H9 (cell line): ENCODE data around the gene ROM1. TPM values are rescaled to one million over a fixed set of nuclear protein-coding genes. Genes with fewer than 3 reads are reported as not detected.
A peak's percentile ranks its signal among the peaks of the same experiment; 100 is the strongest.

Experiments used
- DNase-seq: peaks from one replicate; pipeline ENCODE4 v3.0.0-alpha.2; 2017
- H2AFZ ChIP-seq: one replicate; pipeline ENCODE4 v1.6.1; 2013; ENCODE audit warnings: mild to moderate bottlenecking, low read length, control low read depth, moderate library complexity
- H2AK5ac ChIP-seq: 2 replicates; pipeline ENCODE4 v1.6.1; 2013; ENCODE audit warnings: low read length, control low read depth, mixed read lengths; ENCODE audit not compliant: insufficient read length
- H2BK120ac ChIP-seq: one replicate; pipeline ENCODE4 v1.6.1; 2013; ENCODE audit warnings: low read depth, mild to moderate bottlenecking, low read length, control low read depth, inconsistent platforms; ENCODE audit not compliant: poor library complexity, severe bottlenecking
- H2BK12ac ChIP-seq: 2 replicates; pipeline ENCODE4 v1.6.1; 2013; ENCODE audit warnings: low read length, control low read depth, mixed read lengths, low read depth; ENCODE audit not compliant: insufficient read length
- H2BK15ac ChIP-seq: 2 replicates; pipeline ENCODE4 v1.6.1; 2013; ENCODE audit warnings: low read depth, low read length, control low read depth
- H2BK20ac ChIP-seq: one replicate; pipeline ENCODE4 v1.6.1; 2013; ENCODE audit warnings: low read depth, mild to moderate bottlenecking, low read length, control low read depth, inconsistent platforms; ENCODE audit not compliant: poor library complexity, severe bottlenecking
- H2BK5ac ChIP-seq: 2 replicates; pipeline ENCODE4 v1.6.1; 2013; ENCODE audit warnings: low read length, control low read depth, mixed read lengths; ENCODE audit not compliant: insufficient read length
- H3K14ac ChIP-seq: 2 replicates; pipeline ENCODE4 v1.6.1; 2013; ENCODE audit warnings: low read length, control low read depth; ENCODE audit not compliant: insufficient read depth
- H3K18ac ChIP-seq: 2 replicates; pipeline ENCODE4 v1.6.1; 2013; ENCODE audit warnings: low read depth, mild to moderate bottlenecking, mixed read lengths, low read length, control low read depth; ENCODE audit not compliant: insufficient read length
- H3K23ac ChIP-seq: 2 replicates; pipeline ENCODE4 v1.6.1; 2013; ENCODE audit warnings: low read length, control low read depth, mixed read lengths, low read depth; ENCODE audit not compliant: insufficient read length
- H3K23me2 ChIP-seq: 2 replicates; pipeline ENCODE4 v1.6.1; 2013; ENCODE audit warnings: low read depth, mild to moderate bottlenecking, mixed read lengths, low read length, control low read depth; ENCODE audit not compliant: insufficient read length, poor library complexity, severe bottlenecking
- H3K27ac ChIP-seq: 2 replicates; pipeline ENCODE4 v1.5.1; 2013; ENCODE audit warnings: low read length, control low read depth, mixed read lengths, low read depth; ENCODE audit not compliant: insufficient read length
- H3K27me3 ChIP-seq: 2 replicates; pipeline ENCODE4 v1.6.1; 2013; ENCODE audit warnings: low read length, control low read depth, inconsistent platforms; ENCODE audit not compliant: insufficient read depth
- H3K4ac ChIP-seq: 2 replicates; pipeline ENCODE4 v1.6.1; 2013; ENCODE audit warnings: low read depth, mild to moderate bottlenecking, control low read depth, inconsistent platforms, low read length, moderate library complexity
- H3K4me1 ChIP-seq: 2 replicates; pipeline ENCODE4 v1.6.1; 2013; ENCODE audit warnings: low read length, control low read depth, inconsistent platforms; ENCODE audit not compliant: insufficient read depth
- H3K4me2 ChIP-seq: 2 replicates; pipeline ENCODE4 v1.6.1; 2013; ENCODE audit warnings: low read length, control low read depth, mixed read lengths; ENCODE audit not compliant: insufficient read length, insufficient read depth
- H3K56ac ChIP-seq: 2 replicates; pipeline ENCODE4 v1.6.1; 2013; ENCODE audit warnings: low read depth, mild to moderate bottlenecking, mixed read lengths, low read length, control low read depth; ENCODE audit not compliant: insufficient read length
- H3K79me1 ChIP-seq: 2 replicates; pipeline ENCODE4 v1.6.1; 2013; ENCODE audit warnings: low read depth, mild to moderate bottlenecking, moderate library complexity, low read length, control low read depth, inconsistent platforms; ENCODE audit not compliant: insufficient read depth, poor library complexity, severe bottlenecking
- H3K79me2 ChIP-seq: 2 replicates; pipeline ENCODE4 v1.6.1; 2013; ENCODE audit warnings: low read length, control low read depth, inconsistent platforms; ENCODE audit not compliant: insufficient read depth
- H3K9ac ChIP-seq: 2 replicates; pipeline ENCODE4 v1.6.1; 2013; ENCODE audit warnings: low read length, control low read depth, mixed read lengths; ENCODE audit not compliant: insufficient read length; ENCODE audit errors: extremely low read depth
- H3K9me3 ChIP-seq: one replicate; pipeline ENCODE4 v1.6.1; 2013; ENCODE audit warnings: low read depth, low read length, inconsistent platforms; ENCODE audit not compliant: control insufficient read depth
- H3T11ph ChIP-seq: one replicate; pipeline ENCODE4 v1.6.1; 2013; ENCODE audit warnings: mild to moderate bottlenecking, low read length, control low read depth, inconsistent platforms
- H4K20me1 ChIP-seq: one replicate; pipeline ENCODE4 v1.6.1; 2013; ENCODE audit not compliant: control insufficient read depth, insufficient read length, insufficient read depth
- H4K5ac ChIP-seq: 2 replicates; pipeline ENCODE4 v1.6.1; 2013; ENCODE audit warnings: low read depth, mild to moderate bottlenecking, mixed read lengths, low read length, control low read depth; ENCODE audit not compliant: insufficient read length
- H4K8ac ChIP-seq: replicated peaks from 2 replicates; pipeline ENCODE4 v1.6.1; 2013; ENCODE audit warnings: low read length, control low read depth, mixed read lengths, low read depth; ENCODE audit not compliant: insufficient read length
- H4K91ac ChIP-seq: 2 replicates; pipeline ENCODE4 v1.6.1; 2013; ENCODE audit warnings: low read depth, mild to moderate bottlenecking, moderate library complexity, mixed read lengths, low read length, control low read depth; ENCODE audit not compliant: insufficient read length
- H3K27ac Mint-ChIP-seq, 3 experiments: 2 replicates in 2 of 3; 3 replicates in 1 of 3; pipeline ENCODE4 v1.8.0; 2020 to 2021; ENCODE audit warnings: mixed read lengths in 3 of 3, mild to moderate bottlenecking in 1 of 3, moderate library complexity in 1 of 3
- H3K27me3 Mint-ChIP-seq: 2 replicates; pipeline ENCODE4 v1.8.0; 2021; ENCODE audit warnings: low read depth, mild to moderate bottlenecking, moderate library complexity, mixed read lengths
- H3K36me3 Mint-ChIP-seq, 3 experiments: 2 replicates in 2 of 3; 3 replicates in 1 of 3; pipeline ENCODE4 v1.8.0; 2020 to 2021; ENCODE audit warnings: low read depth in 3 of 3, mixed read lengths in 3 of 3; ENCODE audit not compliant: insufficient read depth in 1 of 3
- H3K4me1 Mint-ChIP-seq, 2 experiments: 2 replicates each; pipeline ENCODE4 v1.8.0; 2020; ENCODE audit warnings: mixed read lengths in 2 of 2
- H3K4me3 Mint-ChIP-seq, 2 experiments: 2 replicates in 1 of 2; 3 replicates in 1 of 2; pipeline ENCODE4 v1.8.0; 2020 to 2021; ENCODE audit warnings: mild to moderate bottlenecking in 2 of 2, mixed read lengths in 2 of 2, moderate library complexity in 1 of 2
- H3K9me3 Mint-ChIP-seq, 2 experiments: 2 replicates in 1 of 2; 3 replicates in 1 of 2; pipeline ENCODE4 v1.8.0; 2020; ENCODE audit warnings: mild to moderate bottlenecking in 2 of 2, mixed read lengths in 2 of 2, moderate library complexity in 1 of 2
- CTCF ChIP-seq: fragments of 200-600 bp; sonication (generic); conservative IDR thresholded peaks from 3 replicates; pipeline ENCODE4 v1.8.0; 2021; ENCODE audit warnings: antibody characterized with exemption, mild to moderate bottlenecking
- WGBS: extraction: QIAGEN DNeasy Blood & Tissue Kit; methylation state at CpG from one replicate; pipeline ENCODE4 v1.1.7; 2013; ENCODE audit warnings: missing lambda C conversion rate, low lambda C conversion rate, mixed read lengths; ENCODE audit not compliant: insufficient read length; ENCODE audit errors: extremely low coverage; 5-methylcytosine and 5-hydroxymethylcytosine counted together
- total RNA-seq: library from RNA; stranded (reverse); gene quantifications from 2 replicates; pipeline ENCODE4 v1.2.1, GENCODE V29; 2021

Gene ROM1
- total RNA-seq, 1 experiment from 2014 or later = 0.79 TPM

GRCh38 chr11:62566247-62566646 is 46.8 kb upstream of the ROM1 start:
- Histone ChIP-seq H3K18ac (no peak overlapping the region), H2BK15ac (no peak overlapping the region), H2AFZ (no peak overlapping the region), H3K9ac (no peak overlapping the region), H2BK20ac (no peak overlapping the region), H3K79me2 (peaks cover 3% of the 10 kb centered on the region; the same call in 1 of the 2 replicates), H4K20me1 (no peaks in the 10 kb centered on the region), H2BK5ac (no peak overlapping the region), H3K56ac (no peak overlapping the region), H4K8ac (no peak overlapping the region), H3K4ac (no peak overlapping the region), H3K14ac (no peak overlapping the region), H2AK5ac (no peak overlapping the region), H2BK120ac (no peak overlapping the region), H4K91ac (no peak overlapping the region), H3K9me3 (no peaks in the 10 kb centered on the region), H3K4me2 (no peak overlapping the region), H3K79me1 (no peaks in the 10 kb centered on the region), H3T11ph (no peak overlapping the region), H3K23me2 (no peaks in the 10 kb centered on the region), H3K27ac (no peak overlapping the region), H4K5ac (no peak overlapping the region), H2BK12ac (no peak overlapping the region), H3K23ac (no peak overlapping the region), H3K27me3 (no peaks in the 10 kb centered on the region), H3K4me1 (no peaks in the 10 kb centered on the region)
- no peak overlapping the region for H3K4me3 Mint-ChIP-seq
- no peaks in the 10 kb centered on the region for H3K27me3 Mint-ChIP-seq
- TF ChIP-seq CTCF = no peak
- H3K27ac Mint-ChIP-seq = peak overlapping the region in 1 of 3 experiments; percentile 95; a peak in 3 of 7 replicates
- peaks cover 28 to 33% of the 10 kb centered on the region in 2 experiments for H3K4me1 Mint-ChIP-seq
- DNase-seq = no peak
- WGBS = no CpG with 5 or more reads among the region's 8 CpGs
- peaks cover 56 to 94% (median 74%) of the 10 kb centered on the region in 3 experiments for H3K36me3 Mint-ChIP-seq
- no peaks in the 10 kb centered on the region for H3K9me3 Mint-ChIP-seq
